ENCODE results near the gene SMARCD1. TPM values are rescaled to one million over a fixed set of nuclear protein-coding genes. Genes with fewer than 3 reads are reported as not detected.

SMARCD1 gene
- total and polyA plus RNA-seq, 9 of the 15 experiments (the other 6 are each of a cell fraction or from before 2014, with no cell fraction given) = 0.86 to 91.7 (median 48.0) TPM

DNA sequence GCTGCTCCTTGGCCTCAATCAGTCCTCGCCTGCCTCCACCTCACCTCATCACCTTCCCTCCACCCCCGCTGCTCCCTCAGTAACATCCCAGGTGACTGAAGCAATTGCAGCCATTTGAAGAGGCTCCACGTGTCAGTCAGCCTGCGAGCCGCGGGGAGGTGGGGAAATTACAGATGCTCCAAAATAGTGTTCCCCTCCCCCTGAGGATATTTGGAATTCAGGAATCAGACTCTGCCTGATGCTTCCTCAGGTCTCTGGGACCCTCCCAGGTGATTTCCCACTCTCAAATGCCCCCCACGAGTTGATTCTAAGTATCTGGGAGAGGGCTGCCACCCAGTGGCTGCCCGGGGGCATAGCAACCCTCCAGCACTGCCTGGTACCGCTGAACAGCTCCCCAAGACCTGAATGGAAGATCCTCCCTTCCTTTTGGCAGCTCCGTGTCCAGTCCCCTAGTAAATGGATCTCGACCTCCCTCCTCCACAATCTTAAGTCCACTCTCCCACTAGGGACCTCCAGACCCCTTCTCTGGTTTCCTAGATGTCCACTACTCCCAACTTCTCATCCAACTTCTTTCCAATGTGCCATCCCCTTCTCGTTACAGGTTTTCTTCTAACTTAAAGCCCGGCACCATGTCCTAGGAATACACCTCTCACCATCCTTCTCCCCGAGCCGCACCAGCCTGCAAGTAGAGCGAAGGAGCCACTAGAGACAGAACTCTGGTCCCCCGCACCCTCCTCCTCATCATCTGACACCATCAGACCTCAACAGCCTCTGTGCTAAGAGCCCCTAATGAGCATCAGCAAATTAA lies 29.1 kb upstream of the SMARCD1 start (continued):
- TF ChIP-seq, protein P1, sequence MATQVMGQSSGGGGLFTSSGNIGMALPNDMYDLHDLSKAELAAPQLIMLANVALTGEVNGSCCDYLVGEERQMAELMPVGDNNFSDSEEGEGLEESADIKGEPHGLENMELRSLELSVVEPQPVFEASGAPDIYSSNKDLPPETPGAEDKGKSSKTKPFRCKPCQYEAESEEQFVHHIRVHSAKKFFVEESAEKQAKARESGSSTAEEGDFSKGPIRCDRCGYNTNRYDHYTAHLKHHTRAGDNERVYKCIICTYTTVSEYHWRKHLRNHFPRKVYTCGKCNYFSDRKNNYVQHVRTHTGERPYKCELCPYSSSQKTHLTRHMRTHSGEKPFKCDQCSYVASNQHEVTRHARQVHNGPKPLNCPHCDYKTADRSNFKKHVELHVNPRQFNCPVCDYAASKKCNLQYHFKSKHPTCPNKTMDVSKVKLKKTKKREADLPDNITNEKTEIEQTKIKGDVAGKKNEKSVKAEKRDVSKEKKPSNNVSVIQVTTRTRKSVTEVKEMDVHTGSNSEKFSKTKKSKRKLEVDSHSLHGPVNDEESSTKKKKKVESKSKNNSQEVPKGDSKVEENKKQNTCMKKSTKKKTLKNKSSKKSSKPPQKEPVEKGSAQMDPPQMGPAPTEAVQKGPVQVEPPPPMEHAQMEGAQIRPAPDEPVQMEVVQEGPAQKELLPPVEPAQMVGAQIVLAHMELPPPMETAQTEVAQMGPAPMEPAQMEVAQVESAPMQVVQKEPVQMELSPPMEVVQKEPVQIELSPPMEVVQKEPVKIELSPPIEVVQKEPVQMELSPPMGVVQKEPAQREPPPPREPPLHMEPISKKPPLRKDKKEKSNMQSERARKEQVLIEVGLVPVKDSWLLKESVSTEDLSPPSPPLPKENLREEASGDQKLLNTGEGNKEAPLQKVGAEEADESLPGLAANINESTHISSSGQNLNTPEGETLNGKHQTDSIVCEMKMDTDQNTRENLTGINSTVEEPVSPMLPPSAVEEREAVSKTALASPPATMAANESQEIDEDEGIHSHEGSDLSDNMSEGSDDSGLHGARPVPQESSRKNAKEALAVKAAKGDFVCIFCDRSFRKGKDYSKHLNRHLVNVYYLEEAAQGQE (IDR thresholded peaks at IDR 0.05; ENCODE audit: borderline replicate concordance) = peak; percentile 93
- TF ChIP-seq, protein P1 (CRISPR knock-in tag; IDR thresholded peaks at IDR 0.05; ENCODE audit: low read depth) = no peak
- TF ChIP-seq ARID2 (IDR thresholded peaks at IDR 0.05) (peak; percentile 90), SMC3 (conservative IDR thresholded peaks at IDR 0.05; ENCODE audit: insufficient read depth, low read depth, low read length) (peak; percentile 85), TEAD1 (CRISPR knock-in tag; IDR thresholded peaks at IDR 0.05) (0 out of 4 replicates have a peak, but pooled peaks of 1 of the 2 experiments have one; percentile 30), RBBP5 (IDR thresholded peaks at IDR 0.05; ENCODE audit: borderline replicate concordance, insufficient read depth, low read length, poor library complexity, severe bottlenecking) (peak; percentile 11)

Measured in K562 (cell line).